ENCODE data around the gene IL37. TPM values are rescaled to one million over a fixed set of nuclear protein-coding genes. Genes with fewer than 3 reads are reported as not detected.

The IL37 gene
- total and polyA plus RNA-seq, 2 donors (not counting 1 experiment from before 2014, with no cell fraction given), result 0.79 TPM; not detected in 1

GRCh38 chr2:112910219-112910618, 746 bp upstream of the IL37 start:
- Histone ChIP-seq H3K79me2 (ENCODE audit: control insufficient read depth, insufficient read depth, low read length) (no peaks in the 10 kb centered on the region), H3K27ac (ENCODE audit: low read length in 2 of 2) (no peak overlapping the region), H2AFZ (ENCODE audit: insufficient read depth, low read depth, low read length, poor library complexity, severe bottlenecking) (no peak overlapping the region), H3K27me3 (replicated peaks in 1 of 4; ENCODE audit: control extremely low read depth in 1 of 4, control insufficient read depth in 3 of 4, insufficient read depth in 4 of 4, low read length in 3 of 4) (no peaks in the 10 kb centered on the region), H3K36me3 (replicated peaks in 1 of 2; ENCODE audit: control extremely low read depth in 1 of 2, control insufficient read depth in 1 of 2, extremely low read depth in 1 of 2, insufficient read depth in 2 of 2, low read length in 1 of 2) (no peaks in the 10 kb centered on the region), H3K9me3 (ENCODE audit: control extremely low read depth in 1 of 3, control insufficient read depth in 2 of 3, insufficient read depth in 1 of 3, low read length in 2 of 3) (peaks cover 0 to 4% (median 0%) of the 10 kb centered on the region in 3 donors), H4K20me1 (ENCODE audit: control insufficient read depth, insufficient read depth, low read length, poor library complexity, severe bottlenecking) (no peaks in the 10 kb centered on the region), H3K4me1 (ENCODE audit: control insufficient read depth in 2 of 2, insufficient read depth in 2 of 2, low read length in 2 of 2) (no peaks in the 10 kb centered on the region), H3K4me3 (ENCODE audit: control extremely low read depth in 1 of 5, extremely low read depth in 1 of 5, insufficient read depth in 1 of 5, low read depth in 2 of 5, low read length in 4 of 5) (no peak overlapping the region), H3K9ac (ENCODE audit: low read length) (no peak overlapping the region), H3K4me2 (replicated peaks; ENCODE audit: low read depth, low read length, poor library complexity, severe bottlenecking) (no peak overlapping the region)
- CTCF ChIA-PET, result no interaction called here
- POLR2A ChIA-PET, result no interaction called here
- ATAC-seq (ENCODE audit: low read depth) (no peak), DNase-seq (no peak)
- H3K4me3 Mint-ChIP-seq, result no peak overlapping the region
- H3K9me3 Mint-ChIP-seq (ENCODE audit: insufficient read depth), result peaks cover 3% of the 10 kb centered on the region
- H3K27me3 Mint-ChIP-seq, result no peaks in the 10 kb centered on the region
- H3K27ac Mint-ChIP-seq, result no peak overlapping the region
- TF ChIP-seq CTCF (IDR thresholded peaks at IDR 0.05), result no peak
- TF ChIP-seq EZH2 (IDR thresholded peaks at IDR 0.05; ENCODE audit: borderline replicate concordance, insufficient read depth, low read depth, low read length, poor library complexity, severe bottlenecking), result no peak
- intact Hi-C loops (cut with micrococcal nuclease), result no loop called here
- no peaks in the 10 kb centered on the region for H3K4me1 Mint-ChIP-seq

- POLR2A ChIA-PET, result no interaction called here
- no peak overlapping the region for H3K9ac ChIP-seq (ENCODE audit: low read length)
- no peaks in the 10 kb centered on the region for H4K20me1 ChIP-seq (ENCODE audit: control insufficient read depth, insufficient read depth, low read length, poor library complexity, severe bottlenecking)
- Mint-ChIP-seq H3K4me3 (no peak overlapping the region), H3K4me1 (no peaks in the 10 kb centered on the region), H3K27me3 (no peaks in the 10 kb centered on the region), H3K27ac (no peak overlapping the region), H3K9me3 (ENCODE audit: insufficient read depth) (peaks cover 3% of the 10 kb centered on the region)
- no peak for TF ChIP-seq EZH2 (IDR thresholded peaks at IDR 0.05; ENCODE audit: borderline replicate concordance, insufficient read depth, low read depth, low read length, poor library complexity, severe bottlenecking)
- no peak for TF ChIP-seq CTCF (IDR thresholded peaks at IDR 0.05)
- 83% methylated on average over 2 of the region's 4 CpGs for WGBS (ENCODE audit: insufficient coverage)
- intact Hi-C loops (cut with micrococcal nuclease), result no loop called here
- no peaks in the 10 kb centered on the region for H3K27me3 ChIP-seq (replicated peaks in 1 of 4; ENCODE audit: control extremely low read depth in 1 of 4, control insufficient read depth in 3 of 4, insufficient read depth in 4 of 4, low read length in 3 of 4)
- DNase-seq, result no peak
- no peak for ATAC-seq (ENCODE audit: low read depth)
- H3K36me3 ChIP-seq (replicated peaks in 1 of 2; ENCODE audit: control extremely low read depth in 1 of 2, control insufficient read depth in 1 of 2, extremely low read depth in 1 of 2, insufficient read depth in 2 of 2, low read length in 1 of 2), result no peaks in the 10 kb centered on the region
- H3K79me2 ChIP-seq (ENCODE audit: control insufficient read depth, insufficient read depth, low read length), result no peaks in the 10 kb centered on the region
- H3K4me2 ChIP-seq (replicated peaks; ENCODE audit: low read depth, low read length, poor library complexity, severe bottlenecking), result no peak overlapping the region
- H3K27ac ChIP-seq (ENCODE audit: low read length in 2 of 2), result no peak overlapping the region
- CTCF ChIA-PET, result interaction anchor here (0.7 kb wide), 1 partner anchor 29 kb away, joined by 3 read pairs; no protein-coding TSS in a partner anchor
- peaks cover 0 to 4% (median 0%) of the 10 kb centered on the region in 3 donors for H3K9me3 ChIP-seq (ENCODE audit: control extremely low read depth in 1 of 3, control insufficient read depth in 2 of 3, insufficient read depth in 1 of 3, low read length in 2 of 3)
- no peak overlapping the region for H2AFZ ChIP-seq (ENCODE audit: insufficient read depth, low read depth, low read length, poor library complexity, severe bottlenecking)
- no peaks in the 10 kb centered on the region for H3K4me1 ChIP-seq (ENCODE audit: control insufficient read depth in 2 of 2, insufficient read depth in 2 of 2, low read length in 2 of 2)
- H3K4me3 ChIP-seq (ENCODE audit: control extremely low read depth in 1 of 5, extremely low read depth in 1 of 5, insufficient read depth in 1 of 5, low read depth in 2 of 5, low read length in 4 of 5), result no peak overlapping the region
Observed at GRCh38 chr2:112912403-112912802, 1.4 kb downstream of the IL37 start.
